ENCODE measurements around the gene CD22. TPM values are rescaled to one million over a fixed set of nuclear protein-coding genes. Genes with fewer than 3 reads are reported as not detected.

The CD22 gene
- total and polyA plus RNA-seq, 10 of the 15 experiments (the other 5 are each of a cell fraction or from before 2014, with no cell fraction given), result 23.0 to 344 (median 181) TPM

GRCh38 chr19:35294859-35295791 is 33.9 kb upstream of the CD22 start:
- SMC1A ChIA-PET (ENCODE audit: uncharacterized antibody, unreplicated experiment), result interaction anchor here (0.8 to 1.1 kb wide), 4 partner anchors 10 to 200 kb away, joined by 3 read pairs; partner anchors contain the start of gene FFAR1
- 44% methylated on average over 25 of the region's 25 CpGs for WGBS (ENCODE audit: insufficient coverage, insufficient replicate concordance, low lambda C conversion rate, missing lambda C conversion rate)
- FAIRE-seq, result no peak
- no peak overlapping the region for H3K27ac ChIP-seq (ENCODE audit: control insufficient read depth, insufficient read depth)
- TF ChIP-seq YBX1 (IDR thresholded peaks at IDR 0.05) (no peak), SIN3A (IDR thresholded peaks at IDR 0.05; ENCODE audit: low read depth, low read length) (no peak), BHLHE40 (IDR thresholded peaks at IDR 0.05; ENCODE audit: borderline replicate concordance in 1 of 2, low read depth in 2 of 2, low read length in 1 of 2) (peak in 1 of 2 experiments; percentile 50; a peak in 2 of 4 replicates), SREBF1 (IDR thresholded peaks at IDR 0.05; ENCODE audit: low read length) (no peak), MTA2 (IDR thresholded peaks at IDR 0.05; ENCODE audit: low read depth) (no peak)
- no peaks in the 10 kb centered on the region for H3K36me3 ChIP-seq (ENCODE audit: control insufficient read depth in 2 of 2, insufficient read depth in 2 of 2, low read length in 1 of 2)
- no peaks in the 10 kb centered on the region for H3K79me2 ChIP-seq (ENCODE audit: control insufficient read depth, insufficient read depth, low read length)
- RAD21 ChIA-PET (ENCODE audit: unreplicated experiment), result interaction anchor here (0.5 to 1.9 kb wide), 5 partner anchors 28 to 154 kb away, joined by 3 to 7 read pairs (median 4); partner anchors contain the start of gene CD22
- no peak overlapping the region for H3K4me3 ChIP-seq
- H2AFZ ChIP-seq (ENCODE audit: control insufficient read depth, low read depth, low read length), result no peak overlapping the region; the same call in 1 of the 2 replicates
- intact Hi-C loops (cut with micrococcal nuclease; ENCODE audit: unreplicated experiment), result no loop called here
- no TSS peak for BruUV-seq (replicated peaks)
- H4K20me1 ChIP-seq (ENCODE audit: control insufficient read depth, insufficient read depth), result no peaks in the 10 kb centered on the region
- in situ Hi-C loops (cut with MboI), result no loop called here
- CTCF ChIA-PET, result interaction anchor here (0.6 kb wide), 1 partner anchor 446 kb away, joined by 3 read pairs; no protein-coding TSS in a partner anchor
- no peaks in the 10 kb centered on the region for H3K9me3 ChIP-seq (replicated peaks; ENCODE audit: control insufficient read depth, insufficient read depth, low read length)
- peaks cover 26% of the 10 kb centered on the region for H3K4me1 ChIP-seq (ENCODE audit: control insufficient read depth, insufficient read depth, low read length)
- H3K9ac ChIP-seq (ENCODE audit: control insufficient read depth, insufficient read depth, low read length), result peak overlapping the region; percentile 25; the same call in 1 of the 2 replicates
- H3K4me2 ChIP-seq (ENCODE audit: control insufficient read depth, insufficient read depth), result no peak overlapping the region
- no peak for ATAC-seq
- no peak for DNase-seq (ENCODE audit: low read depth, low spot score)
- POLR2A ChIA-PET, result interaction anchor here (1.9 kb wide), 1 partner anchor 38 kb away, joined by 5 read pairs; no protein-coding TSS in a partner anchor
- no peaks in the 10 kb centered on the region; a peak in 1 of 4 replicates for H3K27me3 ChIP-seq (replicated peaks in 1 of 2; ENCODE audit: control insufficient read depth in 2 of 2, insufficient read depth in 2 of 2, low read length in 1 of 2)
